Left ventricle myocardium superior (tissue), 1 donor: ENCODE measurements around the gene CRIP3. TPM values are rescaled to one million over a fixed set of nuclear protein-coding genes. Genes with fewer than 3 reads are reported as not detected.
A peak's percentile ranks its signal among the peaks of the same experiment; 100 is the strongest.

Experiments
- ATAC-seq: fragments of 200-7000 bp; cut with Tn5 transposase; one replicate; pipeline ENCODE4 v1.9.1; 2020; ENCODE audit warnings: mild to moderate bottlenecking, moderate library complexity
- DNase-seq: peaks from one replicate; pipeline ENCODE4 v3.0.0-alpha.2; 2020
- intact Hi-C: fragments of 100-400 bp; cut with micrococcal nuclease; formaldehyde crosslinking; loops from one replicate; pipeline ENCODE4 v1.11.0; 2022
- total RNA-seq: library from RNA; stranded (reverse); fragmentation: NEBNext Ultra II Directional; extraction: Animal tissue kit (Norgen Biotek cat#: 25700); gene quantifications from one replicate; pipeline ENCODE4 v1.2.1, GENCODE V29; 2021
- donor health status: DM: no; HTN: yes; CAD: no; lungs with severe emphysema.

CRIP3 gene
- total RNA-seq, 1 donor from 2014 or later: 6.6 TPM

DNA sequence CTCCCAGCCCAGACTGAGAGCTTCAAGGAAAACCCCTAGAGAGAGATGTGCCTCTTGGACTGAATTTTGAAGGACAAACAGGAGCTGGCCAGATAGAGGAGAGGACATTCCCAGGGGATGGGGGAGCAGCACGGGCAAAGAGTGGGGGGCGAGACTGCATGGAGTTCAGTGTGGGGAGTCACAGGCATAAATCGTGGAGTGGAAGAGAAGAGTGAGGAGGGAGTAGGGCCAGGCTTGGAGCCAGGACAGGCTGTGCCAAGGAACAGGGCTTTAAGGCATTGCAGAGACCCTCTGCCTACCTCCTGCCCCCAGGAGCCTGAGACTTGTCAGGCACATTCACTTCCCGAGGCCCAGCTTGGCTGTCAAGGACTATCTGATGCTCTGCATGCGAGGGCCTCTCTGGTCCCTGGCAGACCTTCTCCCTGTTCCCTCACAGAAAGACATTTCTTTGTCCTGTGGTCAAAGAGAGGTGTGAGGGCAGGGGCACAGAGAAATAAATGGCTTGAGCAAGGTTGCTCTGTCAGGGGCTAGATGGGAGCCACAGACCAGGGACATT is 15.8 kb downstream of the CRIP3 start:
- DNase-seq (no peak), ATAC-seq (no peak)
- intact Hi-C loops: no loop called here

DNA sequence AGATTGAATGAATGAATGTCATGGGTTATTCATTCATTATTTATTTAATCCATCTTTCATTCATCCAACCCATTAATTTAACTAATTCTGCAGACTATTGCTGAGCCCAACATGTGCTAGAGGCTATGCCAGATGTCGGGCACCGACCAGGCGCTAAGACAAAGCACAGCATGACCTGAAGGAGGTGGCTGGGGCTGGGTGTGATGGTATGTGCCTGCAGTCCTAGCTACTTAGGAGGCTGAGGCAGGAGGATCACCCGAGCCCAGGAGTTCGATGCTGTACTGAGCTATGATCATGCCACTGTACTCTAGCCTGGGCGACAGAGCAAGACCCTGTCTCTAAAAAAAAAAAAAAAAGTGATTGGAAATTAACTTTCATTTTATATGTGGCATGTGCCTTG is 16.3 kb downstream of the CRIP3 start:
- intact Hi-C loops: no loop called here
- DNase-seq: no peak
- no peak for ATAC-seq

DNA sequence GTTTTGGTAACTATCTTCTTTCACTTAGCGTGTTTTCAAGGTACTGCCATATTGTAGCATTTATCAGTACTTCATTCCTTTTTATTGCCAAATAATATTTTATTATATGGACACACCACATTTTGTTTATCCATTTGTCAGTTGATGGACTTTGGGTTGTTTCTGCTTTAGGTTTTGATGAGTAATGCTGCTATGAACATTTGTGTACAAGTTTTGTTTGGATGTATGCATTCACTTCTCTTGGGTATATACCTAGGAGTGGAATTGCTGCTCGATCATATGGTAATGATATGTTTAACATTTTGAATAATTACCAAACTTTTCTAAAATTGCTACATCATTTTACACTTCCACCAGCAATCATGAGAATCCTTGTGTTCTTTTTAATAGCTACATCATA is 16.9 kb downstream of the CRIP3 start:
- no peak for DNase-seq
- intact Hi-C loops: no loop called here
- no peak for ATAC-seq

DNA sequence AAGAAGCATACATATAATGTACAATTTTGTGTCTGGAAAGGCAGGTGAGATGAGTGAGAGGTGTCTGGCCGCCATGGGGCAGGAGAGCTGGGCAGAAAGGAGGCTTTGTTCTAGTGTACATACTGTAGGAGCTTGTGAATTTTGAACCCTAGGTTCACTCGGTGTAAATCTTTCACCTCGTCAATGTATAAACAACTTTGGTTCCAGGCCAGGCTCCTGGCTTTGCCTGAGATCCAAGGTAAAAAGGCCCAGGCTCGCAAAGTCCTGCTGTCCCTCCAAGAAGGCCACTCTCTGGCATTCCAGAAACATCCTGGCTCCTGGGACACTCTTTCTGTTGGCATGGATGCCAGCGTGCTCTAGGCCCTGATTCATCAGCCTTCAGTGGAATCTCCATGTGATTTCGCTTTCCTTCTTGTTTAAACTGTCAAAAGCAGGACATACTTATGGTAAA is 17.7 kb downstream of the CRIP3 start:
- DNase-seq (no peak), ATAC-seq (no peak)
- intact Hi-C loops: no loop called here

DNA sequence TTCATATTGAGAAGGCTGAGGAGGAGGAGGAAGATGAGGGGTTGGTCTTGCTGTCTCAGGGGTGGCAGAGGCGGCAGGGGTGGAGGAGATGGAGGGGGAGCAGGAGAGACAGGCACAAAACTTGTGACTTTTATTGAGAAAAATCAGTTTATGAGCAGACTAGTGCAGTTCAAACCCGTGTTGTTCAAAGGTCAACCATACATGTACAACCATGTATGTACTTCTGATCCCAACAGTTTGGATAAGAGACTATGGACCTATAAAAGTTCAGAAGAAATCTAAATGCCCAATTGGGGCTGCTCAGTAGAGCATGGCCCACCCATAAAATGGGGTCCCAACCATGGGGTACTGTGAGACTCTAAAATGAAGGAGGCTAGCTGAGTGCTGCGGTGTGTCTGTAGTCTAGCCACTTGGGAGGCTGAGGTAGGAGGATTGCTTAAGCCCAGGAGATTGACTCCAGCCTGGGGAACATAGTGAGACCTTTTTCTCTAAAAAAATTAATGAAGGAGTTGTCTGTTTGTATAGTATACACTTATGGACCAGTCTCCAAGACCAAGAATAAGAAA is 18.2 kb downstream of the CRIP3 start:
- no peak for ATAC-seq
- intact Hi-C loops: no loop called here
- no peak for DNase-seq

DNA sequence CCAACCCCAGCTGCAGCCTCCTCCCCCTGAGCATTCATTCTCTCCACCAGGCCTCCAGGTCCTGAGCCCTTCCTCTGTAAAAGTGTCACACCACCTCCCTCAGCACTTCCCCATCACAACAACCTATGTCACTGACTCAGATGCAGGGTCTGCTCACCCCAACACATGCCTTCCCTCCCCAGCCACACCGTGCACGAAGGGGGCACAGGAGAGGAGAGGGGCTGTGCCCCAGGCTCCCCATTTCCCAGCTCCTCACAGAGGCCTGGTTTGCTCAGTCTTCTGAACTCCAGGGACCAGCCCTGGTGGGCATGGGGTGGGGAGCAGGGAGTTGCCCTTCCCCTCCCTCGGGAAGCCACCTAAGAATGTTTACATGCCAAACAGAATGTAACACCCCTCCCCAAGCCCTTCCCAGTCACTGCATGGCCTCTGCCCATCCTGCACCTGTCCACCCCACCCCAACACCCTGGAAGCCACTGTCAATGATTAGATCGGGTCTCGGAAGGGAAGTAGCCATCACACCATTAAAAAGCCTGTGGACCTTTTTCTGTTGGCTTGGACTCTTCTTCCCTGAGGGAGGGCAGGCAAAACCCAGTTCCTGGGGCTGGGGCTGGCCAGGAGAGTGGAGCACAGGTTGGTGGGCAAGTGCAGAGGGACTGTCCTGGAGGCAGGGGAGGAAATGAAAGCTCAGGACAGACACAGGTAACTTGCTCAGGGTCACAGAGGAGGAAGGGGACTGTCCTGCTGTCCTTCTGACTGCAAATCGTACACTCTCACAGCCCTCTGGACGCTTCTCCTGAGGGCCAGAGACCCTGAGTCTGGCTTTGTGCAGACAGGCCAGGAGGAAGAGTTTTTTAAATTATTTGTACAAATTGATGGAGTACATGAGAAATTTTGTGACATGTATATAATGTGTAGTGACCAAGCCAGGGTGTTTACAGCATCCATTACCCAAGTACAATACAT is 20.6 kb downstream of the CRIP3 start:
- no peak for DNase-seq
- no peak for ATAC-seq
- intact Hi-C loops: no loop called here

DNA sequence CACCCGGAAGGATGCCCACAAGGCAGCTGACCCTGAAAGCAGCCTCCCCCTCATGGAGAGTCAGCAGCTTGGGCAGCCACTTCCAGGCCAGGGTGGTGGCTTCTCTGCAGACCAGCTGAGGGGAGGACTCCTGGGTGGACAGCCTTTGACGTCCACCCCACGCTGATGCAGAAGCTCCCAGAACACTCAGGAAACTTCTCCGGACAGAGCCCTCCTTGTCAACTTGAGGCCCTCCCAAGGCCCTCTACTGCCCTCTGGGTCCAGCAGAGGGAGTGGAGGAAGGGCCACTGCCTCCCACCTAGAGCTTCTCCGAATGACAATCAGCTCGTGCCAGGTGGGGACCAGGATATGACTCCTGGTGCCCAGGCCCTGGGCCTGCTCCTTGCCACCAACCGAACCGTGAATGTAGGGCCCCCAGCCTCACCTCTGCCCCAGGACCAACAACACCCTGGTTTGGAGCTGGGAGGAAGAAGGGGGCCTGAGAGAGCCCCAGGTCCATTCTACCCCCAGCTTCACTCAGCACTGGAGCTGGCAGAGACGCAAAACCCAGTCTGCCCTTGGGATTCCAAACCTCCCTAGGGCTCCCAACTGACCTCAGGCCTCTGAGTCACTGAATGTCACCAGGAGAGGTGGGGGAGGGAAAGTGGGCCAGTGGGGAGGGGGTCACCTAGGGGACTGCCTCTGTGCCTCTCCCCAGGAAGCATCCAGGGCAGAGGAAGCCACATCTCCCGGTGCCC is 21.5 kb downstream of the CRIP3 start:
- ATAC-seq: peak; percentile 31
- no peak for DNase-seq
- intact Hi-C loops: no loop called here

DNA sequence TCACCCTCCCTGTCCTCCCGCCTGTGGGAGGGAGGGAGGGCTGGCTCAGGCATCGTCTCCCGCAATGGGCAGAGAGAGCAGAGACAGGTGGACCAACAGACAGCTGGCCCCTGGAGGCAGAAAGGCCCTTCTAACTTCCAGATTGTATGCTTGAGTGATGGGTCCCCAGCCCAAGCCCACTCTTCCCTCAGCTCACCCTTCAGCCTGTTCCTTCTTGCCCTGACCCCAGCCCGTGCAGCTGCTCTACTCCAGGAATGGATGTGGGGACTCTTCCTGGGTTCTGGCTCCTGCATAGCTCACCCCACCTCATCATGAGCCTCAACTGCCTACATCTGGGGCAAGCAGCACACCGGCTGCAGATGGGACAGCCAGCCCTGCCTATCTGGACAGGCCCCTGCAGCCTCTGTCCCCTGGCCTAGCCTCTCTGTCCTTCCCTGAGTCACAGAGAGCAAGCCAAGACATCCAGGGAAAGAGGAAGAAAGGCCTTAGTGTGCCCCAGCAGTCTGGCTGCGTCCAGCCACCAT is 22.1 kb downstream of the CRIP3 start:
- DNase-seq (peak; percentile 16), ATAC-seq (no peak)
- intact Hi-C loops: no loop called here

DNA sequence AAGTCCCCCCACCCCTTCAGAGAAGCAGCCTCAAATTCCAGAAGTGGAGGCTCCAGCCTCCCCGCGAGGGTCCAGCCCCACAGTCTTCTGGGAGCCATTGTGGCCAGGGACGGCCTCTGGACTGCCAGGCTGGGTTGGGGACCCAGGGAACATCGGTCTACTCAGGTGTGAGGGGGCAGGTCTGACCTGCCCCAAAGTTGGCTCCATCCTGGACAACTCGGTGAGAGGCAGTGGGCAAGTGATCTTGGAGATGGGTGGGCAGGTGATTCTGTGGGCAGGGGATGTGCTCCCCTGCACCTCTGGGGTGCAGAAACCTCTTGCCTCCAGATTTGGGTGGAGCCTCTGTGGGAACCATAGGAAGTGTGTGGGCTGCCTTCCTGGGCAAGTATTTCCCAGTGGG is 22.8 kb downstream of the CRIP3 start:
- intact Hi-C loops: no loop called here
- ATAC-seq: no peak
- peak; percentile 10 for DNase-seq

DNA sequence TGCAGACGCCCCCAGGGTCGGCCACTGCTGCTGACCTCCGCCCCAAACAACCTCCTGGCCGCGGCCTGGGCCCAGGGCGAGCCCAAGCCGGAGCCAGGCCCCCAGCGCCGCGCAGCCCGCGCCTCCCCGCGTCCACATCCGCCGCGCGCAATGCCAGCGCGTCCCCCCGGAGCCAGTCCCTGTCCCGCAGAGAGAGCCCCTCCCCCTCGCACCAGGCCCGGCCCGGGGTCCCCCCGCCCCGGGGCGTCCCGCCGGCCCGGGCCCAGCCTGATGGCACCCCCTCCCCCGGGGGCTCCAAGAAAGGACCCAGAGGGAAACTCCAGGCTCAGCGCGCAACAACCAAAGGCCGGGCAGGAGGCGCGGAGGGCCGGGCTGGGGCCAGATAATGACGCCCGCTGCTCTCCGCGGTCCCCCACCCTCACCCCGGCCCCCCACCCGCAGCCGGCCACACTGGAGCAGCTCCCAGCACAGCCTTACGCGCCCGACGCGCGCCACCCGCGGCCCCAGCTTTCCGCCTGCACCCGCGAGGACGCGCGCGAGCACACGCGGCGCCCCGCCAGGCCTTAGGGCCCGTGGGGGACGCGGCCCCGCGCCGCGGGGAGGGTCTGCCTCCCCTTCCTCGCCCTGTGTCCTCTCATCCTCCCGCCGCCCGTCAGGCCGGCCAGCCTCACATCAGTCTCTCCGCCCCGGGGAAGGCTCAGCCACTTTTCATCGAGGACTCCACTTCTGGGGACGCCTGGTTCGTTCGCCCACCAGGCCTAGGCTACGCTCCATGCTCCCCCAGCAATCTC is 23.4 kb downstream of the CRIP3 start:
- DNase-seq: peak; percentile 40
- peak; percentile 53 for ATAC-seq
- intact Hi-C loops: no loop called here

DNA sequence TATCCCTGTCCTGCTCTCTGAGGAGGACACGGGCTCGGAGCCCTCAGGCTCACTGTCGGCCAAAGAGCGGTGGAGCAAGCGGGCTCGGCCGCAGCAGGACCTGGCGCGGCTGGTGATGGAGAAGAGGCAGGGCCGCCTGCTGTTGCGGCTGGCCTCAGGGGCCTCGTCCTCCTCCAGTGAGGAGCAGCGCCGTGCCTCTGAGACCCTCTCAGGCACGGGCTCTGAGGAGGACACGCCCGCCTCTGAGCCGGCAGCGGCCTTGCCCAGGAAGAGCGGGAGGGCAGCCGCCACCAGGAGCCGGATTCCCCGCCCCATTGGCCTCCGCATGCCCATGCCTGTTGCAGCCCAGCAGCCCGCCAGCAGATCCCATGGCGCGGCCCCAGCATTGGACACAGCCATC is 24.7 kb downstream of the CRIP3 start:
- DNase-seq (peak; percentile 20), ATAC-seq (no peak)
- intact Hi-C loops: no loop called here

DNA sequence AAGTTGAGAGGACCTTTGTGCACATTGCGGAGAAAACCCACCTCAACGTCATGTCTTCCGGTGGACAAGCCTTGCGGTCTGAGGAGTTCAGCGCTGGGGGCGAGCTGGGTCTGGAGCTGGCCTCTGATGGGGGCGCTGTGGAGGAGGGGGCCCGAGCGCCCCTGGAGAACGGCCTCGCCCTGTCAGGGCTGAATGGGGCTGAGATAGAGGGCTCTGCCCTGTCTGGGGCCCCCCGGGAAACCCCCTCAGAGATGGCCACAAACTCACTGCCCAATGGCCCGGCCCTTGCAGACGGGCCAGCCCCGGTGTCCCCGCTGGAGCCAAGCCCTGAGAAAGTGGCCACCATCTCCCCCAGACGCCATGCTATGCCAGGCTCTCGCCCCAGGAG is 25.1 kb downstream of the CRIP3 start:
- DNase-seq: no peak
- ATAC-seq: no peak
- intact Hi-C loops: no loop called here

DNA sequence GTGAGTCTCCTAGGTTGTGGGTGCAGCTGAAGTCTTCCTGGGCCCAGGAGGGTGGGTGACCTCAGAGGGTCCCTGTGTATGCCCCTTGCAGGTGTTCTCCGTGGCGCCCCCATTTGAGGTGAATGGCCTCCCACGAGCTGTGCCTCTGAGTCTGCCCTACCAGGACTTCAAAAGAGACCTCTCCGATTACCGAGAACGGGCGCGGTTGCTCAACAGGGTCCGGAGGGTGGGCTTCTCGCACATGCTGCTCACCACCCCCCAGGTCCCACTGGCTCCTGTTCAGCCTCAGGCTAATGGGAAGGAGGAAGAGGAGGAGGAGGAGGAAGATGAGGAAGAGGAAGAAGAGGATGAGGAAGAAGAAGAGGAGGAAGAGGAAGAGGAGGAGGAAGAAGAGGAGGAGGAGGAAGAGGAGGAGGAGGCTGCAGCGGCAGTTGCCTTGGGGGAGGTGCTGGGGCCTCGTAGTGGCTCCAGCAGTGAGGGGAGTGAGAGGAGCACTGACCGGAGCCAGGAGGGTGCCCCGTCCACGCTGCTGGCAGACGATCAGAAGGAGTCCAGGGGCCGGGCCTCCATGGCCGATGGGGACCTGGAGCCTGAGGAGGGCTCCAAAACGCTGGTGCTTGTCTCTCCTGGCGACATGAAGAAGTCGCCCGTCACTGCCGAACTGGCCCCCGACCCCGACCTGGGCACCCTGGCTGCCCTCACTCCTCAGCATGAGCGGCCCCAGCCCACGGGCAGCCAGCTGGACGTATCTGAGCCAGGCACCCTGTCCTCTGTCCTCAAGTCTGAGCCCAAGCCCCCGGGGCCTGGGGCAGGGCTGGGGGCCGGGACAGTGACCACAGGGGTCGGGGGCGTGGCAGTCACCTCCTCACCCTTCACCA is 25.8 kb downstream of the CRIP3 start:
- intact Hi-C loops: no loop called here
- DNase-seq: peak; percentile 10
- no peak for ATAC-seq

DNA sequence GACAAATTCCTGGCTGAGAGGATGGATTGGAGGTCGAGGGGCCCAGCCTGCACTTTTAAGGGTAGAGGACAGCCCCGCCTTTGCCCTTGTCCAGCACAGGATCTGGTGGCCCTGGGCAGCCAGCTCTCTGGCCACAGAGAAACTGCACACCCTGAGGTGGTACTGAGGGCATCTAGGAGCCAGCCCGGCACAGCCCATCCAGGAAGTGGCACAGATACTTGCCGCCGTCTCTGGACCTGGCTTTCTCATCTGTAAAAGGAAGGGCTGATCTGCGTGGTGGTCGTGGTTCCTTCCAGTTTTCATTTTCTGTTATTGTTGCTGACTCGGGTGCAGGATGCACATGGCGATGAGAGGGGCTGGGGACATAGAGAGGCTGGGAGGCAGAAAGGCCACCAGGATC is 26.6 kb downstream of the CRIP3 start:
- ATAC-seq (no peak), DNase-seq (peak; percentile 10)
- intact Hi-C loops: no loop called here

DNA sequence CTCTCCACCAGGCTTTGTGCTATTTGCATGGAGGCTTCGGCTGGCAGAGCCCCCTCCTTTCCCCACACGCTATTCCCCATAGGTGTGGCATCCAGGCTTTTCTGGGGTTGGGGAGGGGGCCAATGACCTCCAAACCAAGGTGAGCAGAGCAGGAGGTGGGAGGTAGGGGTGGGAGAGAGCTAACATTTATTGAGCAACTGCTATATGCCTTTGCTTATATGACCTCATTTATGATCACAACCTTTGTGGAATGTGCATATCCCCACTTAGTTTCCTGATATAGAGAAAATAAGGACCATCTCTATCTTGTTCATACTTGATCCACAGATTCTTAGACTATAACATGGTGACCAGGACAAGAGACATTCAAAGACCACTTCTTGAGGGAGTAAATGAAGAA is 28.4 kb downstream of the CRIP3 start:
- no peak for ATAC-seq
- intact Hi-C loops: no loop called here

DNA sequence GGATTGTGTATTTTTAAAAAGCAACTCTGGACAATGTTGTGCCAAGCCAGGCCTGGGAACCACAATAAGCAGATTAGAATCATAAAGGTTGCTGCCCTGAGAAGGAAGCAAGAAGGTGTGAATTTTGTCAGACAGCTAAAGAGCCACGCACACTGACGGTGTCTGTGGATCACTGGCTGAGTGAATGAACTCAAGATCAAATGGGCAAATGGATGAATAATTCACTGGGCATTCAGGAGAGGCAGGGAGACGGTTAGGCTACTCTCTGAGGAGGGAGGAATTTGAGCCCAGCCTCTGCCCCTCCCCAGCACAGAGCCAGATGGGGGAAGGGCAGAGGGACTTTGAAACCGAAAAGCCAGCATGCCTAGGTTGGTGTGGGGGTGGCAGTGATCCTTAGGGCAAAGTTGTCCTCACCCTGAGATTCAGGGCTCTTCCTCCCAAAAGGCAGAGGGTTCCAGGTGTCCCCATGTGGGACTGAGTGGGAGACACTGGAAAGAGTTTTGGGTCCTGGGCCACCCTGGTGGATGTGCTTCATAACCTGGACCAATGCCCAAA is 30.0 kb downstream of the CRIP3 start:
- ATAC-seq (no peak), DNase-seq (no peak)
- intact Hi-C loops: no loop called here

More for the DNA sequence above, 28.4 kb downstream of the CRIP3 start:
- no peak for DNase-seq

DNA sequence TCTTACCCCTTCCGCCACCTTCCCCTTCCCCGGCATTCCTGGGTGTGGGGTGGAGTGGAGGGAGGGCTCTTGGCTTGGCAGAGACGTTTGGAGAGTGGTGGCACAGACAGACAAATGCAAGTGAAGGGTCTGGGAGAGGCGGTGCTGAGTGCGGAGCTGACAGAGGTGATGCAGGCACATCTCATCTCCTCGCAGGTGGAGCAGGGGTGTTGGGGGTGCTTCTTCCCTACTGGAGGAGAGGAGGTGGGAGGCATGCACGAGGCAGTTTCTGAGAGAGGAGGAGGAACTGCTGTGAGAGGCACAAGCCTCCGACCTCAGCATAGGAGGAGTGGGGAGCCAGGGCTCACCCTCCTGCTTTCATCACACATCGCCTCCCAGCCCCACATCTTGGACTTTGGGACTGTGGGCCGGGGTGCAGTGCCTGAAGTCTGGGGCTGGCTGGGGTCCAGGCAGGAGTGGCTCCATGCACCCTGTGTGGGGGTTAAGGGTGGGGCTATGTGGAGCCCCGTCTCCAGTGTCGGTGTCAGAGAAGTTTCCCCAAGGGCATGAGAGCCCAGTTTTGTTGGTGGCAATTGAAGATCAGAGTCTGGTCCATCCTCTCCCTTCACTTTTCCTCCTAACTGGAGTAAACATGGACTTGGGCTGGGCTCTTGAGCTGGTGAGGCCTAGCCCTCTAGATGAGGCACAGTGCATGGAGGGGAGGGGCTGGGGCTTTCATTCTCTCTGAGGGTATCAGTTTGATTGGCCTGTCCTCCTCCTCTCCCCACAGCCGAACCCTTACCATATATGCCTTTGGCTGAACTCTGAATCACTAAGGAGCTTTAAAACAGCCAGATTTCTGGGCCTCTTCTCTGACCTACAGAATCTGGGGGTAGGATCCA is 30.7 kb downstream of the CRIP3 start:
- ATAC-seq: no peak
- intact Hi-C loops: no loop called here
- no peak for DNase-seq
